GM18502 (cell line): ENCODE data around the gene EPHA8.

Experiments
- ATAC-seq: cut with Tn5 transposase; IDR thresholded peaks from one replicate; pipeline ENCODE4 v1.9.1; 2021; ENCODE audit warnings: mild to moderate bottlenecking; ENCODE audit not compliant: unreplicated experiment, poor library complexity

EPHA8 gene

GRCh38 chr1:22638476-22639234 is 75.4 kb downstream of the EPHA8 start:
- no peak for ATAC-seq

GRCh38 chr1:22639286-22639685 is 76.0 kb downstream of the EPHA8 start:
- no peak for ATAC-seq

GRCh38 chr1:22641247-22641646 is 78.0 kb downstream of the EPHA8 start:
- no peak for ATAC-seq

DNA sequence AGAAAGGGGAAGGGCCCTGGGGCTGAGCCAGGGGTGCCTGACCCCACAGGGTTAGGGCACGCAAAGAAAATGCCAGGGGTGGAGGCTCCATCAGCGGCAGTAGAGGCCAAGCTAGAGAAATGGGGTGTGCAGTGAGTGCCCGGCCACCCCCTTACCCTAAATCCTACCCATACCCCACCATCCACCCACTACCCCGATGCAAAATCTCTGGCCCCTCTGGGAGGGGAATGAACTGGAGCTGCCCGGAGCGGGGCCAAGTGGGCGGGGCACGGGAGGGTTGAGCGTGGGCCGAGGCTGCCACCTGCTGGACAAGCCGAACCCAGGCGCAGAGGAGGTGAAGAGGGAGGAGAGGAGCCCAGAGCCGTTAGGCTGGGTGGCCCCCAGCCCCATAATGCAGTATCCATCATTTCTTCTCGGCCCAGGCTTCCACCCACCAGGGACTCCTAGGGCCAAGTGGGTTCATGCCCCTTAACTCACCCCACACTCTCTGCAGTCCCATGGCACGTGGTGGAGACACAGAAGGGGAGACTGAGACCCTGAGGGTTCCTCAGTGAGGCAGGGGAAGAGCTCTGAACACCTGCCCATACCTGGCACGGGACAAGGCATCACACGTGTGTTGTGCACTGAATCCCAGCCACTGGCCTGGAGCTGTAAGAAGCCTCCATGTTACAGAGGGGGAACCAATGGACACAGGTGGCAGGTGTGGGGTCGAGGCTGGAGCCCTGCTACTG is 78.8 kb downstream of the EPHA8 start:
- no peak for ATAC-seq

GRCh38 chr1:22643381-22643780 is 80.1 kb downstream of the EPHA8 start, which contains the start of gene C1QC:
TSS of gene C1QC (plus strand) at chr1:22643633. CDS start at chr1:22644024, 391 bp downstream.
- ATAC-seq = no peak

- ATAC-seq = no peak
Measured at GRCh38 chr1:22643928-22644327, 80.6 kb downstream of the EPHA8 start.

- no peak for ATAC-seq
Measured at GRCh38 chr1:22645931-22646330, 82.6 kb downstream of the EPHA8 start.

- no peak for ATAC-seq
Measured at GRCh38 chr1:22646384-22646783, 83.1 kb downstream of the EPHA8 start.

DNA sequence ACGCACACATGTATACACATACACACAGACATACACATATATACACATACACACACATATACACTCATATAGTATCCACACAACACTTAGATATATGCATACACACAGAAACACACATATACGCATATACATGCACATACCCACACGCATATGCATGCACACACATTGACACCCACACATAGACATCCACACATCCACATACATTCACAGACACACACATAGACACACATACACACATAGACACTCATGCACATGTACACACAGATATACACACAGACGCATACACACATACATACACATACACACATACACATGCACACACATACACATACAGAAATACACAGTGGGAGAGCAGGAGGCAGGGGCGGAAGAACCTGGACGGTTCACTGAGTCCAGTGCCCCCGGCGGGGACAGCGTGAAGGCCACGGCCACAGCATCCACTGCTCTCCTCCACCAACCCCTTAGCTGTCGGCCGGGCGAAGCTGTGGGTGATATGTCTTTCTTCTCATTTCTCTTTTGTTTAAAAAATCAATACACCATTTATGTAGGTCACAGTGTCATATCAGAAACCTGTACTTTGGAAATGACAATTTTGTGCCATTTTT is 86.9 kb downstream of the EPHA8 start:
- no peak for ATAC-seq

DNA sequence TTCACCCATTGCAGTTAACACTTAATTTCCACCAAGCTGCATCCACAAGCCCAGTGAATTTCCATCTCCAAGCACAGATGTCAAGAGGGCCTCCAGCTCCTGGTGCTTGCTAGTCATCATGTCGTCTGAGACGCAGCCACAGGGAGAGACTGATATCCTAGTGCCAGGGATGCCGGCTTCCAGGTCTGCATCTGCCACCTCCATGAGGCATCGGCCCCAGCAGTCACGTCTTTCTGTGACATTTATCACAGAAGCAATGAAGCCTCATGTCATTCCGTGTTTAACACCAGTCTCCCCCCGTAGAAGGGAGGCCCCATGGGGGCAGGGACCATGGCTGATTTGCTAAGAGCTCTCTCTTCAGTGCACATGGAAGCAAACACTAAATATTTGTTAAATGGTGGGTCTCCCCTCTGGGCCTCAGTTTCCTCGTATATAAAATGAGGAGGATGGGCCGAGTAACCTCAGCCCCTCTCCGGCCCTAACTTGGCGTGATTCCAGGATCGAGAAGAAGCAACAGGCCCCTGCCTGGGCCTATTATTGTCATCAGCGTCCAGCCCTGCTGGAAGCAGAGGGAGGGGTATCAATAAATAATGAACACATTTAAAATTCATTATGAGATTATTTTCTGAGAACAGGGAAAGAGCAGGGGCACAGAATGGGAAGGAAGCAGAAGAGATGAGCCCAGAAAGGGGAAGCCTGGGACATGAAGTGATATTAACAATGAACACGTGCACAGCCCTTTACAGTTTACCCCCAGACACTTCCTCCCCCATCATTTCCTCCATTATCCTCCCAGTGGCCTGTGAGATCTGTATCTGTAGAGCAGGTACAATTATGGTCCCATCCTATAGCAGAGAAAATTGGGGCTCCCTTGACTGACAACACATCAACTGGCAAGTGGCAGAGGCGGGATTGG is 88.9 kb downstream of the EPHA8 start:
- no peak for ATAC-seq

DNA sequence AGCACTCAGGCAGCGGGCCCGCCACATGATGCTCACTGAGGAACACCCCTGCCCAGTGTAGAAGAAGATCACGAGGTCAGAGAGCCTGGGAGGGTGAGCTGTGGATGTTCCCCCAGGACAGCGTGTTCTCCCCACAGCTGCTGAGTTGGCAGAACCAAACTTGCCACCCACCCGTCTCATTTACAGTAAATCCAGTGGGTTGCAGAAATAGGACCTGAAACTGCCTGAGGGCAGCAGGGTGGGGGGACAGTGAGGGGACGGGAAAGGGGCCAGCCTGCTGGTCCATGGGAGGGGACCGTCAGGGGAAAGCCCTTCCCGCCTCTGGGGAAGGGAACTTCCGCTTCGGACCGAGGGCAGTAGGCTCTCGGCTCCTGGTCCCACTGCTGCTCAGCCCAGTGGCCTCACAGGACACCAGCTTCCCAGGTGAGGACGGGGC is 89.6 kb downstream of the EPHA8 start, which contains the start of gene C1QB:
TSS of gene C1QB (plus strand) at position 356 of the 436 bp plus-strand sequence. CDS start 6,227 bp downstream, outside the sequence.
- ATAC-seq = no peak
